HG02970 (cell line): ENCODE results near the gene TCAP.
A peak's percentile ranks its signal among the peaks of the same experiment; 100 is the strongest.
"Not testable (repeated sequence)": the region's sequence is repeated elsewhere in the genome, so short reads cannot be mapped to it uniquely, and the experiment has no call there.

Experiments
- ATAC-seq: cut with Tn5 transposase; IDR thresholded peaks from one replicate; pipeline ENCODE4 v1.9.1; 2021; ENCODE audit warnings: mild to moderate bottlenecking, moderate library complexity, moderate number of reproducible peaks; ENCODE audit not compliant: unreplicated experiment, low FRiP score

Gene TCAP

GRCh38 chr17:39677542-39678339 lies 12.6 kb downstream of the TCAP start:
- no peak for ATAC-seq

- no peak for ATAC-seq
Observed at GRCh38 chr17:39678340-39679116, 13.4 kb downstream of the TCAP start.

GRCh38 chr17:39679521-39680192 lies 14.5 kb downstream of the TCAP start:
- no peak for ATAC-seq

GRCh38 chr17:39683295-39683939 lies 18.3 kb downstream of the TCAP start:
- no peak for ATAC-seq

- ATAC-seq: no peak
Observed at GRCh38 chr17:39684369-39685192, 19.4 kb downstream of the TCAP start.

- ATAC-seq: no peak
Observed at GRCh38 chr17:39687101-39687545, 22.0 kb downstream of the TCAP start.

GRCh38 chr17:39687546-39688474 lies 22.7 kb downstream of the TCAP start, which contains the start of gene PGAP3:
TSS of gene PGAP3 (minus strand) at chr17:39688057. CDS start at chr17:39688014, 43 bp downstream.
- peak; percentile 84 for ATAC-seq

GRCh38 chr17:39688475-39688835 lies 23.3 kb downstream of the TCAP start:
- no peak for ATAC-seq

- no peak for ATAC-seq
Observed at GRCh38 chr17:39688945-39689344, 23.8 kb downstream of the TCAP start.

GRCh38 chr17:39694593-39694992 lies 29.4 kb downstream of the TCAP start:
- no peak for ATAC-seq

GRCh38 chr17:39695089-39695474 lies 29.9 kb downstream of the TCAP start:
- no peak for ATAC-seq

- no peak for ATAC-seq
Observed at GRCh38 chr17:39696731-39697130, 31.6 kb downstream of the TCAP start.

GRCh38 chr17:39697961-39698360 lies 32.8 kb downstream of the TCAP start:
- no peak for ATAC-seq

GRCh38 chr17:39699157-39699817 lies 34.1 kb downstream of the TCAP start:
- not testable (repeated sequence) for ATAC-seq

- ATAC-seq: no peak
Observed at GRCh38 chr17:39699818-39700147, 34.6 kb downstream of the TCAP start, which contains the start of gene ERBB2. TSS of gene ERBB2 (plus strand) at chr17:39700064. CDS start at chr17:39700239, 175 bp downstream.

GRCh38 chr17:39700148-39700987 lies 35.2 kb downstream of the TCAP start:
- no peak for ATAC-seq
